ENCODE results near the gene PNPLA3.

PNPLA3 gene

GRCh38 chr22:43994416-43994815 is 70.8 kb downstream of the PNPLA3 start:
- no peak for DNase-seq

GRCh38 chr22:43995057-43995685 is 71.6 kb downstream of the PNPLA3 start:
- no peak for DNase-seq

- no peak for DNase-seq
Measured at GRCh38 chr22:43995798-43996169, 72.2 kb downstream of the PNPLA3 start.

GRCh38 chr22:43996170-43996980 is 72.8 kb downstream of the PNPLA3 start:
- no peak for DNase-seq

GRCh38 chr22:43996981-43997265 is 73.3 kb downstream of the PNPLA3 start:
- no peak for DNase-seq
